Mononuclear cell (primary cell): ENCODE results near the gene SEMA3E. TPM values are rescaled to one million over a fixed set of nuclear protein-coding genes. Genes with fewer than 3 reads are reported as not detected.

Source experiments
- H3K27me3 ChIP-seq: 2 replicates; pipeline ENCODE4 v1.6.0; 2011; ENCODE audit warnings: low read length, control low read depth; ENCODE audit not compliant: insufficient read depth
- H3K4me1 ChIP-seq: 2 replicates; pipeline ENCODE4 v1.5.1; 2011; ENCODE audit warnings: mild to moderate bottlenecking, low read length, control low read depth; ENCODE audit not compliant: insufficient read depth
- H3K4me3 ChIP-seq: 2 replicates; pipeline ENCODE4 v1.5.1; 2011; ENCODE audit warnings: mild to moderate bottlenecking, low read length, moderate library complexity
- H3K9me3 ChIP-seq: 2 replicates; pipeline ENCODE4 v1.5.1; 2011; ENCODE audit warnings: low read depth, mild to moderate bottlenecking, control low read depth, low read length
- total RNA-seq: library from RNA; depleted of rRNA; stranded (reverse); fragments of >200 nt; gene quantifications from one replicate; pipeline ENCODE4 v1.2.3, GENCODE V29; 2012

The SEMA3E gene
- total RNA-seq, 1 donor: not detected

DNA sequence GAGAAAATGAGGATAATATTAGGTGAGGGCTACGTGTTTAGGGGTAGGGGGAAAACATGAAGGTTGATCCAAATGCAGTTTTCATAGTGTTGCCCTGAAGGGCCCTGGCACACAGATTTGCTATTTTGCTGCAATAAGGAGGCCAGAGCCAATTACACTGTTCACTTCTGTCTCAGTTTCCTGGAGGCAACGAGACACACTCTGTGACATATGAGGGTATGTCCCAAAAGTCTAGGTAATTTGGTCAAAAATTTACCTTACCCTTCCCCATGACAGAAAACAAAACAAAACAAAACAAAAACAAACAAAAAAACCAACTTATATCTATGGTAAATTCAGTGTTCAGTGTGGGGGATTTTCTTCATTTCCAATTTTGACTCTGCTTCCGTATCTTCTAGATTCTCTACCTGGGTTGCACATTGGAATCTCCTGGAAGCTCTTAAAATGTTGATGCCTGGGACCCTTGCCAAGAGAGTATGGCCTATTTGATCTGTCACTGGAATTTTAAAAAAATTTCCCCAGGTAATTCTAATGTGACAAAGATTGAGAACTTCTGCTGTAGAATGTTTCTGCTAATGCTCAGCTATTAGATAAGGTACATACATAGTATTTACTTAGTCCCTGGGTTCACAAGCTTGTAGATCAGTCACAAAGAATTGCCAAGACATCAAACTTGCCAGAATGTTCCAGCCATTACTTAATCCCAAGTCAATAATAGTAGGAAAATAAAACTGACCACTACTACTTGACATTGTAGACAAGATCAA, 139.5 kb downstream of the SEMA3E start:
- Histone ChIP-seq H3K4me1 (no peaks in the 10 kb centered on the region), H3K9me3 (no peaks in the 10 kb centered on the region), H3K4me3 (no peak overlapping the region), H3K27me3 (no peaks in the 10 kb centered on the region)

DNA sequence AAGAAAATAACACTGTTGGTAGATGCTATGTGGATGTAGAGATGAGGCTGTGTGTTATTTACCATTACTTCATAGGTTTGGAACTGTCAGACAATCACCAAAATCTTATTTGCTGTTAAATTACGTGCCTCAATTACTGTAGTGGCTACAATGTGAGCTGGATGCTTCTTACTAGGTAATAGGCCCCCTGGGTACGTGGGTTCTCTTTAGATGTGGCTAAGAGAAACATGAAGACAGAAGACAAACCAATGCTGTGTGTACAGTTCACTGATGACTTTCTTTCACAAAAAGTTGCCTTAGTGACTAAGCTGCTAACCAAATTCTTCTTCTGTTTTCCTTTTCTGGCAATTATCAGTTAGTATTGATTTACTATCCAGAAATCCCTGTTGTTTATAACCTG, 144.6 kb downstream of the SEMA3E start:
- Histone ChIP-seq H3K9me3 (no peaks in the 10 kb centered on the region), H3K4me1 (no peaks in the 10 kb centered on the region), H3K27me3 (no peaks in the 10 kb centered on the region), H3K4me3 (no peak overlapping the region)

GRCh38 chr7:83502636-83503035, 146.3 kb downstream of the SEMA3E start:
- Histone ChIP-seq H3K9me3 (no peaks in the 10 kb centered on the region), H3K4me3 (no peak overlapping the region), H3K4me1 (no peaks in the 10 kb centered on the region), H3K27me3 (no peaks in the 10 kb centered on the region)

DNA sequence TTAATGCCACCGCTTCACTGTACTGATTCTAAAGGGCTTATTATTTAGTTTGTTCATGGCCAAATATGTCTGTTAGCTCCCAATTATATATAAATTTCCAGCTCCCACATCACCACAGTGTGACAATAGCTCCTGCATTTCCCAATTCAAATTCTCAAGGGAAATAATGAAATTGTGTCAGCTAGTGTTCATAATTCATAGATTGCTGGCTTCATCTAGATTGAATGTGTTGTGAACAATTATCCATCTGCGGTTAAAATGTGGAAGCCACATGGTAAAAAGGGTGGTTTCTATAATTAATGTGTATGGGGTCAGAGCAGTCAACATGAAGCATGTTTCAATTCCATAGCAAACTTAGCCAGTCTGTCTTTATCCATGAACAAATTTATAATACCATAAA, 154.3 kb downstream of the SEMA3E start:
- H3K4me3 ChIP-seq: no peak overlapping the region
- no peaks in the 10 kb centered on the region for H3K9me3 ChIP-seq
- H3K27me3 ChIP-seq: no peaks in the 10 kb centered on the region
- no peaks in the 10 kb centered on the region for H3K4me1 ChIP-seq

DNA sequence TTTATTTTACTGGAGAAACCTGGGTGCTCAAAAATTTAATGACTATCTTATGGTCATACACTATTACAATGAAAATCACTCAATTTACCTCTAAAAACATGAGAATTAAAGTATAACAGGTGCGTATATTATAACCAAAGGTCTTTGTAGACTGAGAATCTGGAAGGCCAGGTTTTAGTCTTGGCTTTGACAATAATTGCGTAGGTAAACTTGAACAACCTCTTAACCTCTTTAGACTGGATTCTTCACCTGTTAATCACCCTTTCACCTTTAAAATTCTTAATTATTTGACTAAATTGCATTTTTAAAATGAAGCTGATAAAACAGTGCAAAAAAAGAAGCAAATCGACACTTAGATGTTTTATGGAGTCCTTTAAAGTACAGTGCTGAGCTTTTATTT, 156.1 kb downstream of the SEMA3E start:
- H3K4me3 ChIP-seq: no peak overlapping the region
- H3K9me3 ChIP-seq: no peaks in the 10 kb centered on the region
- no peaks in the 10 kb centered on the region for H3K4me1 ChIP-seq
- H3K27me3 ChIP-seq: no peaks in the 10 kb centered on the region

- no peaks in the 10 kb centered on the region for H3K4me1 ChIP-seq
- no peaks in the 10 kb centered on the region for H3K9me3 ChIP-seq
- no peak overlapping the region for H3K4me3 ChIP-seq
- no peaks in the 10 kb centered on the region for H3K27me3 ChIP-seq
Observed at GRCh38 chr7:83487801-83488200, 161.1 kb downstream of the SEMA3E start.

DNA sequence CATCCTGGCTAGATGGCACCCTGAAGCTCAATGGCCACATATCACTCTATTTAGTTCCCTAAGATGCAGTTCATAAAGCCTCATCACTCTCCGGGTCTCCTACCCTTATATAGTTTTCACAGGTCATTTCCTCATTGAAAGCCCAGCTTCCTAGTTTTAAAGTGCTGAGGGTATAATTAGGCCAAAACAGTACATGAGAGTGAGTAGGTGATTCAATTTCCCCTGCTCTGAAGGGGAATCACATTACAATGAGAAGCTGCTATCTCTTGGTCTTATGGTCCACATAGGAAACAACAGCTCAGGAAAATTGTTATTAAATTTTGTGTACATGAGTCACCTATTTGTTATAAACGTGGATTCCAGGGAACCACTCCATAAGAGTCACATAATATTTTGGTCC, 162.0 kb downstream of the SEMA3E start:
- Histone ChIP-seq H3K4me1 (no peaks in the 10 kb centered on the region), H3K27me3 (no peaks in the 10 kb centered on the region), H3K9me3 (no peaks in the 10 kb centered on the region), H3K4me3 (no peak overlapping the region)

GRCh38 chr7:83486536-83486935, 162.4 kb downstream of the SEMA3E start:
- no peaks in the 10 kb centered on the region for H3K27me3 ChIP-seq
- H3K9me3 ChIP-seq: no peaks in the 10 kb centered on the region
- H3K4me3 ChIP-seq: no peak overlapping the region
- H3K4me1 ChIP-seq: no peaks in the 10 kb centered on the region

DNA sequence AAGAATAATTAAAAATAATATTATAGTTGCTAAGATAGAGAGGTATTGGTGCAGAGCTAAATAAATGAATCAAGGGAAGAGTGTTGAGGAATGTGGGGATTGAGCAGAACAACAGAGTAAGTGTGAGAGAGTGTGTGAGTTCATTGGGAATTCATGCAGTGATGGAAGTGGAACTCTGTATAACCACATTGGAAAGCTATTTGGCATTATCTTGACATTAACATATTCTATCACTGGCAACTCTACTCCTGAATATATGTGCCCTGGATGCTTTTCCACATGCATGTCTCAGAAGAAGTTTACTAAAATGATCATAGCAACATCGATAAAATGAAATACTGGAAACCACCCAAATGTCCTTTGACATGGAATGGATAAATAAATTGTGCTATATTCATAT, 164.1 kb downstream of the SEMA3E start:
- no peaks in the 10 kb centered on the region for H3K4me1 ChIP-seq
- H3K27me3 ChIP-seq: no peaks in the 10 kb centered on the region
- no peaks in the 10 kb centered on the region for H3K9me3 ChIP-seq
- H3K4me3 ChIP-seq: no peak overlapping the region

DNA sequence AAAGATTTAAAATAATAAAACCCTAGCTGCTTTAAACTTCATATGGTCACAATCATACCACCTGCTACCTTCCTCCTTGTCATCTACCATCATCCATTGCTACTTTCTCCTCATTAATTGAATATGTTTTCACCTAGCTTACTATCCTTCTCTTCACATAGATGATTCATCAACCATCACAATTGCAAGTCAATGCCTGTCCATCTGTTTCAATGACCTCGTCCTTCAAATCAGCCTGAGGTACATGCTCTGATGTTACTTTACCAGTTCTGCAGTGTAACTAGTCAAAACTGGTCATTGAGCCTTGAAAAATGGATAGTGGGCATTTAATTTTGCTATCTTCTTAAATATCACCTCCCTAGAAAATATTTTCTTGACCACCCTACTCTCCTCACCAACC, 164.7 kb downstream of the SEMA3E start:
- H3K27me3 ChIP-seq: no peaks in the 10 kb centered on the region
- no peaks in the 10 kb centered on the region for H3K9me3 ChIP-seq
- H3K4me3 ChIP-seq: no peak overlapping the region
- no peaks in the 10 kb centered on the region for H3K4me1 ChIP-seq

DNA sequence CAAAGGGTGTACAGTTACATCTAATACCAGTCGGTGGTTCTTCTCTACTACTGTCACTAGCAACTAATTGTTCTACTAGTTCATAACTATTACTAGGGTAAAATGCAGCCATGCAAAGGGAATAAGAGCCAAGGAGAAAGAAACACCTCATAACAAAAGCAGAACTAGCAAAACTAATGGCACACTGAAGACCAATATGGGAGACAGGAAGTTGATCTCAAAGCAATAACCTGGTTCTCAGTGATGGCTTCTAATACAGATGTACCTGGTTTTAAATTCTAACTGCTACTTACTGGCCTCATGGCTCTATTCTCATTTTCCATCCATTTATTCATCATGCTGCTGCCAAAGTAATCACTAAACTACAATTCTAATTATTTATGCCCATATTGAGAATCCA, 170.3 kb downstream of the SEMA3E start:
- H3K4me3 ChIP-seq: no peak overlapping the region
- no peaks in the 10 kb centered on the region for H3K27me3 ChIP-seq
- H3K4me1 ChIP-seq: no peaks in the 10 kb centered on the region
- H3K9me3 ChIP-seq: peaks cover 6% of the 10 kb centered on the region

DNA sequence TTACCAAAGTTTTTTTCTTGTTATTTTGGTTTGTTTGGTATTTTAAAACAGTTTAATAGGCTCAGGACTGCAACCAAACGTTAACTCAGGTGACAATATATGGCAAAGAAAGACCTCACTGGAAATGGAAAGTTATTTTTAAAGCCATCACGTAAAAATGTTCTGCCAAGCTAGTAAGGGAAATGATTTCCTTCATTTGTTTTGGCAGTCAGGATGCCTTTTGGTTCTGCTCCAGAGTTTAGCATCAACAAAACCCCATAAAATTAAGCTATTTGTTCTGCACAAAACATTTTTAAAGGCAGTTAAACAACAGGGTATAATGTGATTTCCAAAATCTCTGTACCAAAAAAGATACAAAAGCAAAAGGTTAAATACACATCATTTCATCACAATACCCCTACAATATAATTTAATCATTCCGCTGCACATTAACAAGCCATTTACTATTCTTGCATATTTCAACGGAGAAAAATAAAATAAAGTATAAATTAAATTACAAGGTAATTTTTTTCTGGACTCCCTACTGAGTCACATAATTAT, 172.4 kb downstream of the SEMA3E start:
- peaks cover 6% of the 10 kb centered on the region for H3K9me3 ChIP-seq
- no peaks in the 10 kb centered on the region for H3K4me1 ChIP-seq
- no peak overlapping the region for H3K4me3 ChIP-seq
- no peaks in the 10 kb centered on the region for H3K27me3 ChIP-seq

DNA sequence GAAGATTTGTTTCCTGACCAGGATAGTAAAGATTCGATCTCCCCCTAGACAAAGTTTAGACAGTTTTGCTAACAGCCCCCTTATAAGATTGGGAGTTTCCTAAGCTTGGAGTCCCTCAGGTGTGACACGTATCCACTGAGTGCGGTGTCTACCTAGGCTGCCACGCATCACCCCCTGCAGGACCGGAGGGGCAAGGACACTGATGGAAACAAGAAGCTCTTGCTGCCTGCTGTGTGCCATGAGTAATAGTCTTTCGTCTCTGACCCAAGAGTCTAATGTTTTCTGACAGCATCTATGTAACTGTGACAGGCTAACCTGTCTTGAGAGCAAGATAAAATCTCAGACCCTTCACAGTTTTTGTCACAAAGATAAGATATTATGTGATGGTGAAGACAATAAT, 173.5 kb downstream of the SEMA3E start:
- Histone ChIP-seq H3K4me3 (no peak overlapping the region), H3K9me3 (peaks cover 6% of the 10 kb centered on the region), H3K4me1 (no peaks in the 10 kb centered on the region), H3K27me3 (no peaks in the 10 kb centered on the region)

DNA sequence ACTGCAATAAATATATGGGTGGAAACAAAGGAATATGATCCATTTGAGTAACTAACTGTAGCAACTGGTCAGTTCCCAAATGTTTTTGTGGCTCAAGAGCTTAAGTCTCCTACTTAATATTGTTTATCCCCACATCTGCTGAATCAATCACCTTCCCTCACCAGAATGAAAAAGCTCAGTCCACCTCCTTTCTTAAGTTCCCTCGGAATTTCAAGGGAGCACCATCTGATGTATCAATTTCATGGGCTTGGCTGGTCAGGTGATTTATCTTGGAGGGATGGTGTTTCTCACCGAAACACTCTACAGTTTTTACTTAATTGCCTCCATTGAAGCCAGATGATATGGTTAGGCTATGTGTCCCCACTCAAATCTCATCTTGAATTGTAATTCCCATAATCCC, 176.6 kb downstream of the SEMA3E start:
- Histone ChIP-seq H3K4me1 (no peaks in the 10 kb centered on the region), H3K4me3 (no peak overlapping the region), H3K9me3 (no peaks in the 10 kb centered on the region), H3K27me3 (no peaks in the 10 kb centered on the region)

DNA sequence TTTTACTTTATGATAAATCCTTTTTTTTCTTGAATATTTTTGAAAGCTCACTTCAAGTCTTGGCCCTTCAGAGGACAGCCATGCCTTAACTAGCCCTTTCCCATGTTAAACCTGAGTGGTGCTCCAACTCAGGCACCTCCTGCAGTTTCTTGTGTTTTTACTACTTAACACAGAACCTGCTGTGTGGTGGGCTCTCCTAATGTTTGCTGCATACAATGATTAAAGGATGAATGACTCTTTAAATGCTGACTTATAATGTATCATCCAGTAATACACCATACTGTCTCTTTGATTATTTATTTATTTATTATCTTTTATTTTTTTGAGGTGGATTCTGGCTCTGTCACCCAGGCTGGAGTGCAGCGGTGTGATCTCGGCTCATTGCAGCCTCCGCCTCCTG, 179.4 kb downstream of the SEMA3E start:
- Histone ChIP-seq H3K4me3 (no peak overlapping the region), H3K27me3 (no peaks in the 10 kb centered on the region)

DNA sequence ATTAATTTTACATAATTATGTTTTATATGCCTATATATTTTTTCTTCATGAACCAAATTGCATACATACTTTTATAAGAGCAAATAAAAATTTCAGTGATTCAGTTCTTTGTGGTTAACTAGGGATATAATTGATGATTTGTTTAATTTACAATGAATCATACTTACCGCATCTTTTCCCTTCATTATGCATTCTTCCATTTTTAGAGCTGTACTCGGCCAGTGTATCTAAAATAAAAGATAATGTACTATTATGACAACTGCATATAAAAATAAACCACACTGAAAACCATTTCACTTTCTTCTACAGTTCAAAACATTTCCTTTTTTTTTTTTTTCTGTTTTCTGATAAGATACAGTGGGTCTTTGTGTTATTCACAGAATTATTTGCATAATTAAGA, 179.9 kb downstream of the SEMA3E start:
- no peaks in the 10 kb centered on the region for H3K4me1 ChIP-seq
- H3K9me3 ChIP-seq: no peaks in the 10 kb centered on the region
- no peaks in the 10 kb centered on the region for H3K27me3 ChIP-seq
- no peak overlapping the region for H3K4me3 ChIP-seq

More for the DNA sequence above, 179.4 kb downstream of the SEMA3E start:
- Histone ChIP-seq H3K4me1 (no peaks in the 10 kb centered on the region), H3K9me3 (no peaks in the 10 kb centered on the region)
